K562 (cell line): Measurements from ENCODE around the gene HMGN1. TPM values are rescaled to one million over a fixed set of nuclear protein-coding genes. Genes with fewer than 3 reads are reported as not detected.

Experiments
- E2F4 ChIP-seq: sonication (generic); formaldehyde crosslinking; IDR thresholded peaks from 2 replicates; pipeline ENCODE4 v1.8.0; 2022; ENCODE audit warnings: mild to moderate bottlenecking, low read depth, missing genetic modification reagents
- E2F5 ChIP-seq: sonication (generic); formaldehyde crosslinking; IDR thresholded peaks from 2 replicates; pipeline ENCODE4 v1.8.0; 2022; ENCODE audit warnings: mild to moderate bottlenecking, missing genetic modification reagents
- FOXK1 ChIP-seq: sonication (generic); formaldehyde crosslinking; IDR thresholded peaks from 2 replicates; pipeline ENCODE4 v1.8.0; 2022; ENCODE audit warnings: missing genetic modification reagents, mild to moderate bottlenecking, borderline replicate concordance
- HMG20A ChIP-seq: fragments of 450-650 bp; formaldehyde crosslinking; conservative IDR thresholded peaks from 2 replicates; pipeline ENCODE4 v1.4.0; 2020; ENCODE audit warnings: mild to moderate bottlenecking, mixed read lengths
- HMG20B ChIP-seq: fragments of 250-450 bp; sonication (Bioruptor Pico); IDR thresholded peaks from 2 replicates; pipeline ENCODE4 v1.5.0; 2021; ENCODE audit warnings: mild to moderate bottlenecking
- HNRNPLL ChIP-seq: fragments of 200-400 bp; formaldehyde crosslinking; IDR thresholded peaks from 2 replicates; pipeline ENCODE4 v1.6.1; 2017; ENCODE audit warnings: low read length, low read depth, mild to moderate bottlenecking; ENCODE audit not compliant: poor library complexity, severe bottlenecking
- ID3 ChIP-seq, 2 experiments: fragments of 250-450 bp in 1 of 2; fragments of 450-650 bp in 1 of 2; sonication (Bioruptor Pico) in 1 of 2; IDR thresholded peaks; 2 replicates each; pipeline versions ENCODE4 v1.6.1 to v1.8.0; 2016 to 2021; ENCODE audit warnings: mild to moderate bottlenecking in 2 of 2, moderate library complexity in 2 of 2, missing compliant biosample characterization in 1 of 2, missing genetic modification characterization in 1 of 2
- NELFE ChIP-seq: IDR thresholded peaks from 2 replicates; pipeline ENCODE4 v1.6.1; 2011; ENCODE audit warnings: mild to moderate bottlenecking; ENCODE audit not compliant: insufficient read depth, insufficient read length
- PCBP2 ChIP-seq: fragments of 200-400 bp; formaldehyde crosslinking; IDR thresholded peaks from 2 replicates; pipeline ENCODE4 v1.6.1; 2018; ENCODE audit warnings: low read length, low read depth, mild to moderate bottlenecking, moderate library complexity; ENCODE audit not compliant: poor library complexity, severe bottlenecking
- RBFOX2 ChIP-seq: fragments of 200-400 bp; formaldehyde crosslinking; IDR thresholded peaks from 2 replicates; pipeline ENCODE4 v1.6.1; 2017; ENCODE audit warnings: low read depth, mild to moderate bottlenecking, low read length, moderate library complexity
- TCF15 ChIP-seq: fragments of 250-450 bp; sonication (Bioruptor Pico); IDR thresholded peaks from 2 replicates; pipeline ENCODE4 v1.8.0; 2022; ENCODE audit warnings: moderate library complexity, mild to moderate bottlenecking, inconsistent platforms
- TCF3 ChIP-seq: sonication (generic); formaldehyde crosslinking; IDR thresholded peaks from 2 replicates; pipeline ENCODE4 v1.4.0; 2020; ENCODE audit warnings: mild to moderate bottlenecking, missing genetic modification reagents
- ZBTB12 ChIP-seq: fragments of 250-450 bp; sonication (Bioruptor Pico); IDR thresholded peaks from 2 replicates; pipeline ENCODE4 v1.4.0; 2020
- ZBTB43 ChIP-seq: sonication (generic); formaldehyde crosslinking; IDR thresholded peaks from 2 replicates; pipeline ENCODE4 v1.8.0; 2023; ENCODE audit warnings: mild to moderate bottlenecking, missing genetic modification reagents
- ZBTB5 ChIP-seq: fragments of 450-650 bp; IDR thresholded peaks from 2 replicates; pipeline ENCODE4 v1.6.1; 2017; ENCODE audit warnings: antibody characterized with exemption
- ZBTB7A ChIP-seq: IDR thresholded peaks from 2 replicates; pipeline ENCODE4 v1.6.1; 2011; ENCODE audit warnings: low read depth, mild to moderate bottlenecking, low read length, moderate library complexity, borderline replicate concordance; ENCODE audit not compliant: control insufficient read depth
- ZKSCAN1 ChIP-seq: fragments of 150-350 bp; IDR thresholded peaks from 2 replicates; pipeline ENCODE4 v1.6.1; 2016; ENCODE audit warnings: low read depth, low read length
- ZNF184 ChIP-seq: sonication (generic); formaldehyde crosslinking; IDR thresholded peaks from 2 replicates; pipeline ENCODE4 v1.5.0; 2020; ENCODE audit warnings: missing genetic modification reagents
- ZNF41 ChIP-seq: fragments of 250-450 bp; sonication (Bioruptor Pico); conservative IDR thresholded peaks from 2 replicates; pipeline ENCODE4 v1.4.0; 2020; ENCODE audit warnings: mild to moderate bottlenecking
- polyA plus RNA-seq, 8 experiments: library from polyadenylated mRNA; depleted of rRNA in 4 of 8; stranded (reverse) in 5 of 8; unstranded in 3 of 8; fragments of >200 nt; fragmentation: Nextera tagmentation in 2 of 8; fragmentation: Illumina TruSeq in 1 of 8; extraction: Ambion mirVana in 2 of 8; extraction: Trizol in 1 of 8; gene quantifications; 2 replicates each; pipeline versions ENCODE4 v1.2.1 to v1.2.3, GENCODE V29; 2011 to 2014; ENCODE audit warnings: inconsistent platforms in 1 of 8, missing spikeins in 1 of 8
- total RNA-seq, 7 experiments: library from RNA; depleted of rRNA in 6 of 7; stranded (reverse); fragments of >200 nt in 6 of 7; fragmentation: Illumina TruSeq in 2 of 7; extraction: Trizol in 2 of 7; gene quantifications; 2 replicates each; pipeline versions ENCODE4 v1.2.1 to v1.2.3, GENCODE V29; 2011 to 2021; ENCODE audit warnings: low replicate concordance in 1 of 7

Gene HMGN1
- total and polyA plus RNA-seq, 9 of the 15 experiments (the other 6 are each of a cell fraction or from before 2014, with no cell fraction given) = 124 to 626 (median 498) TPM

GRCh38 chr21:39313042-39313570 lies 35.8 kb downstream of the HMGN1 start (continued):
- TF ChIP-seq ID3 (CRISPR knock-in tag; IDR thresholded peaks at IDR 0.05) = no peak
- TF ChIP-seq ID3 (tag; IDR thresholded peaks at IDR 0.05) = no peak
- TF ChIP-seq NELFE = no peak
- no peak for TF ChIP-seq TCF3 (CRISPR knock-in tag)
- no peak for TF ChIP-seq ZBTB5
- no peak for TF ChIP-seq E2F5
- no peak for TF ChIP-seq HNRNPLL
- TF ChIP-seq FOXK1 = no peak
- TF ChIP-seq HMG20A = no peak
- TF ChIP-seq HMG20B (CRISPR knock-in tag) = no peak
- TF ChIP-seq RBFOX2 = no peak; the same call in 1 of the 2 replicates
- no peak for TF ChIP-seq ZNF41 (CRISPR knock-in tag)
- TF ChIP-seq PCBP2 = no peak
- no peak for TF ChIP-seq ZBTB12 (CRISPR knock-in tag)
- TF ChIP-seq ZNF184 (CRISPR knock-in tag) = no peak
- no peak for TF ChIP-seq ZKSCAN1
- no peak for TF ChIP-seq E2F4 (CRISPR knock-in tag)
- no peak for TF ChIP-seq TCF15 (CRISPR knock-in tag)
- peak; percentile 56; the same call in 1 of the 2 replicates for TF ChIP-seq ZBTB7A
- TF ChIP-seq ZBTB43 (CRISPR knock-in tag) = no peak
